HG03039 (cell line): ENCODE data around the gene WDR90.

Experiments
- ATAC-seq: cut with Tn5 transposase; IDR thresholded peaks from one replicate; pipeline ENCODE4 v1.9.1; 2021; ENCODE audit warnings: mild to moderate bottlenecking, moderate library complexity; ENCODE audit not compliant: unreplicated experiment

WDR90 gene

GRCh38 chr16:625977-626765 is 23.0 kb upstream of the WDR90 start:
- ATAC-seq = no peak

- no peak for ATAC-seq
These were observed 22.2 kb upstream of the WDR90 start for GRCh38 chr16:626787-627453.

GRCh38 chr16:627454-628239 is 21.5 kb upstream of the WDR90 start:
- no peak for ATAC-seq

- ATAC-seq = no peak
These were observed 20.7 kb upstream of the WDR90 start for GRCh38 chr16:628321-629061.

GRCh38 chr16:629185-629832 is 19.9 kb upstream of the WDR90 start:
- no peak for ATAC-seq

- no peak for ATAC-seq
These were observed 19.3 kb upstream of the WDR90 start for GRCh38 chr16:629833-630248.

- ATAC-seq = no peak
These were observed 18.8 kb upstream of the WDR90 start for GRCh38 chr16:630249-630814.

- ATAC-seq = no peak
These were observed 18.3 kb upstream of the WDR90 start, which contains the start of gene WFIKKN1 for GRCh38 chr16:630815-631405. TSS of gene WFIKKN1 (plus strand) at chr16:630985. CDS start at chr16:631254, 269 bp downstream.

- ATAC-seq = no peak
These were observed 17.3 kb upstream of the WDR90 start for GRCh38 chr16:631808-632358.

- ATAC-seq = no peak
These were observed 16.5 kb upstream of the WDR90 start for GRCh38 chr16:632486-633335.

- ATAC-seq = no peak
These were observed 15.7 kb upstream of the WDR90 start for GRCh38 chr16:633336-634050.

GRCh38 chr16:634051-634670 is 15.0 kb upstream of the WDR90 start:
- ATAC-seq = no peak

GRCh38 chr16:634996-635395 is 14.2 kb upstream of the WDR90 start:
- ATAC-seq = no peak

- no peak for ATAC-seq
These were observed 13.5 kb upstream of the WDR90 start for GRCh38 chr16:635573-636205.

GRCh38 chr16:636206-637080 is 12.7 kb upstream of the WDR90 start, which contains the start of gene METTL26:
TSS of gene METTL26 (minus strand) at chr16:636305. CDS start at chr16:636290, 15 bp downstream.
- ATAC-seq = peak; percentile 52
